SK-N-SH (cell line): Measurements from ENCODE around the gene CEP43.

ENCODE experiments used
- CTCF ChIP-seq: fragments of 200-600 bp; sonication (generic); IDR thresholded peaks from 2 replicates; pipeline ENCODE4 v1.6.1; 2017; ENCODE audit warnings: antibody characterized with exemption, mild to moderate bottlenecking, moderate library complexity
- TF ChIP-seq, protein P1 (sequence below): fragments of 150-350 bp; IDR thresholded peaks from 2 replicates; pipeline ENCODE4 v1.6.1; 2016; ENCODE audit warnings: mild to moderate bottlenecking, low read depth, low read length

DNA sequence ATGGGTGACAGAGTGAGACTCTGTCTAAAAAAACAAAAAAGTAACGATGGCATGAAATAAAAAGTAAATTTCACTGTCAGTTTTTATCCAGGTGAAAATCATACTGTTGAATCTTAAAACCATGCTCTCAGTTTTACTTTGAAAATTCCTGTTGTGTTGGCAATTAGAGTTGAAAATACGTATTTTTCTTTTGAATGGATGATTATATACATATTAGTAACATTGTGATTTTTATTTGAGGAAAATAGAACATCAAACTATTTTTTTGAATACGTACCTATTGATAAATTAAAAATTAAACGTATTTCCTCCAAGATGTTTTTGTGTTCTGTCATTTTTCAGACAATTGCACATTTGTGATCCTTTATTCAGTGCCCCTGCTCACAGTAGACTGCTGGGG lies 14.7 kb downstream of the CEP43 start:
- TF ChIP-seq CTCF, result no peak
- TF ChIP-seq, protein P1, sequence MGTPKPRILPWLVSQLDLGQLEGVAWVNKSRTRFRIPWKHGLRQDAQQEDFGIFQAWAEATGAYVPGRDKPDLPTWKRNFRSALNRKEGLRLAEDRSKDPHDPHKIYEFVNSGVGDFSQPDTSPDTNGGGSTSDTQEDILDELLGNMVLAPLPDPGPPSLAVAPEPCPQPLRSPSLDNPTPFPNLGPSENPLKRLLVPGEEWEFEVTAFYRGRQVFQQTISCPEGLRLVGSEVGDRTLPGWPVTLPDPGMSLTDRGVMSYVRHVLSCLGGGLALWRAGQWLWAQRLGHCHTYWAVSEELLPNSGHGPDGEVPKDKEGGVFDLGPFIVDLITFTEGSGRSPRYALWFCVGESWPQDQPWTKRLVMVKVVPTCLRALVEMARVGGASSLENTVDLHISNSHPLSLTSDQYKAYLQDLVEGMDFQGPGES, result no peak
